Stomach (tissue), 9 donors: ENCODE data around the gene ILK. TPM values are rescaled to one million over a fixed set of nuclear protein-coding genes. Genes with fewer than 3 reads are reported as not detected.

Experiments used
- DNase-seq, 2 donors: peaks; one replicate each; pipeline versions ENCODE4 v3.0.0 to v3.0.0-alpha.2; 2013 to 2019
- H3K27ac ChIP-seq, 5 donors: fragments of 200-600 bp in 4 of 5; sonication (generic) in 4 of 5; one replicate each; pipeline ENCODE4 v1.5.1; 2013 to 2019; ENCODE audit warnings: mild to moderate bottlenecking in 1 of 5, moderate library complexity in 1 of 5
- H3K27me3 ChIP-seq, 3 donors: fragments of 200-600 bp; sonication (generic); one replicate each; pipeline ENCODE4 v1.5.1; 2017 to 2019; ENCODE audit warnings: mixed run types in 1 of 3
- H3K36me3 ChIP-seq, 4 donors: fragments of 200-600 bp; sonication (generic); 1 replicate in 3 of 4; 2 replicates in 1 of 4; pipeline ENCODE4 v1.5.1; 2016 to 2019
- H3K4me1 ChIP-seq, 4 donors: fragments of 200-600 bp; sonication (generic); one replicate each; pipeline ENCODE4 v1.5.1; 2016 to 2019
- H3K4me3 ChIP-seq, 4 donors: fragments of 200-600 bp; sonication (generic) in 3 of 4; one replicate each; pipeline ENCODE4 v1.5.1; 2016 to 2019; ENCODE audit warnings: mild to moderate bottlenecking in 1 of 4
- H3K9me3 ChIP-seq, 4 donors: fragments of 200-600 bp; sonication (generic); one replicate each; pipeline ENCODE4 v1.5.1; 2016 to 2019
- CTCF ChIP-seq, 7 experiments: fragments of 450-650 bp in 4 of 7; fragments of 200-600 bp in 3 of 7; sonication (generic) in 3 of 7; IDR thresholded peaks; one replicate each; pipeline ENCODE4 v1.5.1; 2016 to 2019; ENCODE audit warnings: antibody characterized with exemption in 7 of 7, control low read depth in 2 of 7, mild to moderate bottlenecking in 1 of 7
- EP300 ChIP-seq: sonication (generic); formaldehyde crosslinking; IDR thresholded peaks from one replicate; pipeline ENCODE4 v1.6.1; 2017; ENCODE audit warnings: antibody characterized with exemption
- POLR2A ChIP-seq, 4 donors: fragments of 450-650 bp; IDR thresholded peaks; one replicate each; pipeline ENCODE4 v1.6.1; 2016; ENCODE audit warnings: antibody characterized with exemption in 4 of 4, control low read depth in 2 of 4, mild to moderate bottlenecking in 1 of 4, moderate library complexity in 1 of 4
- POLR2AphosphoS5 ChIP-seq, 3 donors: sonication (generic); formaldehyde crosslinking; IDR thresholded peaks; one replicate each; pipeline ENCODE4 v1.6.1; 2016; ENCODE audit warnings: antibody characterized with exemption in 3 of 3
- WGBS, 5 donors: extraction: QIAGEN DNeasy Blood & Tissue Kit in 3 of 5; methylation state at CpG; one replicate each; pipeline versions ENCODE4 v1.1.5 to v1.1.7; 2013 to 2018; 5-methylcytosine and 5-hydroxymethylcytosine counted together
- intact Hi-C: fragments of 100-400 bp; cut with DNase I; formaldehyde crosslinking; loops from one replicate; pipeline ENCODE4 v1.15.1; 2023; ENCODE audit warnings: low total_unique reads
- polyA plus RNA-seq, 3 donors: library from polyadenylated mRNA; stranded (reverse); fragments of 200-250 nt; gene quantifications; one replicate each; pipeline ENCODE4 v1.2.3, GENCODE V29; 2013
- total RNA-seq, 5 donors: library from RNA; depleted of rRNA; stranded (reverse); fragments of >200 nt; gene quantifications; one replicate each; pipeline versions ENCODE4 v1.1.0 to v1.2.3, GENCODE V29; 2014 to 2016
- donor health status: healthy with polysubstance abuse.
- donor health status: Bipolar disorder and iron deficiency.
- donor health status: healthy.

Gene ILK
- total and polyA plus RNA-seq, 8 donors: 60.0 to 308 (median 124) TPM

- Histone ChIP-seq H3K9me3 (no peaks in the 10 kb centered on the region), H3K4me1 (peaks cover 12 to 19% (median 17%) of the 10 kb centered on the region in 4 donors), H3K27me3 (no peaks in the 10 kb centered on the region), H3K4me3 (no peak overlapping the region), H3K36me3 (peaks cover 13 to 50% (median 48%) of the 10 kb centered on the region in 4 donors), H3K27ac (no peak overlapping the region)
- intact Hi-C loops: no loop called here
- no peak for DNase-seq
- no peak for TF ChIP-seq POLR2AphosphoS5 (IDR thresholded peaks at IDR 0.05)
- TF ChIP-seq POLR2A (IDR thresholded peaks at IDR 0.05): no peak
- no peak for TF ChIP-seq EP300
- TF ChIP-seq CTCF (IDR thresholded peaks at IDR 0.05): no peak
- WGBS, 5 donors: 78 to 90% (median 88%) methylated on average over 13 to 24 of the region's 24 CpGs
Measured at GRCh38 chr11:6622261-6623171, 18.9 kb downstream of the ILK start.

GRCh38 chr11:6623391-6624363 is 20.1 kb downstream of the ILK start:
- 81 to 87% (median 86%) methylated on average over 17 to 31 of the region's 31 CpGs for WGBS, 5 donors

GRCh38 chr11:6625156-6625831 is 21.7 kb downstream of the ILK start:
- H3K9me3 ChIP-seq: no peaks in the 10 kb centered on the region
- peaks cover 0 to 13% (median 7%) of the 10 kb centered on the region in 4 donors for H3K4me1 ChIP-seq
- no peak for DNase-seq
- 84 to 95% (median 91%) methylated on average over 8 to 12 of the region's 12 CpGs for WGBS, 5 donors
- intact Hi-C loops: no loop called here
- H3K27me3 ChIP-seq: no peaks in the 10 kb centered on the region
- H3K27ac ChIP-seq: no peak overlapping the region
- TF ChIP-seq CTCF (IDR thresholded peaks at IDR 0.05) (no peak), POLR2A (IDR thresholded peaks at IDR 0.05) (no peak), EP300 (no peak), POLR2AphosphoS5 (IDR thresholded peaks at IDR 0.05) (no peak)
- H3K4me3 ChIP-seq: no peak overlapping the region
- peaks cover 13 to 75% (median 70%) of the 10 kb centered on the region in 4 donors for H3K36me3 ChIP-seq

More at GRCh38 chr11:6623391-6624363, 20.1 kb downstream of the ILK start:
- Histone ChIP-seq H3K4me3 (no peak overlapping the region), H3K9me3 (no peaks in the 10 kb centered on the region), H3K4me1 (peaks cover under 1 to 7% (median 7%) of the 10 kb centered on the region in 4 donors), H3K36me3 (peaks cover 13 to 60% (median 54%) of the 10 kb centered on the region in 4 donors), H3K27me3 (no peaks in the 10 kb centered on the region), H3K27ac (no peak overlapping the region)
- TF ChIP-seq EP300: no peak
- TF ChIP-seq CTCF (IDR thresholded peaks at IDR 0.05): no peak
- no peak for TF ChIP-seq POLR2A (IDR thresholded peaks at IDR 0.05)
- TF ChIP-seq POLR2AphosphoS5 (IDR thresholded peaks at IDR 0.05): no peak
- no peak for DNase-seq
- intact Hi-C loops: no loop called here
